ENCODE measurements around the gene APLNR. TPM values are rescaled to one million over a fixed set of nuclear protein-coding genes. Genes with fewer than 3 reads are reported as not detected.

APLNR gene
- total and polyA plus RNA-seq, 10 donors = 3.0 to 319 (median 108) TPM

- Histone ChIP-seq H3K4me1 (peaks cover 0 to 25% (median 12%) of the 10 kb centered on the region in 6 donors), H3K27me3 (replicated peaks in 1 of 7) (peaks cover 0 to 19% (median 0%) of the 10 kb centered on the region in 7 donors), H3K4me3 (peak overlapping the region in 3 of 8 donors; percentile 4 to 28 (median 13)), H3K27ac (peak overlapping the region in 5 of 8 donors; percentile 18 to 50 (median 40)), H3K9me3 (no peaks in the 10 kb centered on the region), H3K36me3 (no peaks in the 10 kb centered on the region)
- TF ChIP-seq, protein P1, sequence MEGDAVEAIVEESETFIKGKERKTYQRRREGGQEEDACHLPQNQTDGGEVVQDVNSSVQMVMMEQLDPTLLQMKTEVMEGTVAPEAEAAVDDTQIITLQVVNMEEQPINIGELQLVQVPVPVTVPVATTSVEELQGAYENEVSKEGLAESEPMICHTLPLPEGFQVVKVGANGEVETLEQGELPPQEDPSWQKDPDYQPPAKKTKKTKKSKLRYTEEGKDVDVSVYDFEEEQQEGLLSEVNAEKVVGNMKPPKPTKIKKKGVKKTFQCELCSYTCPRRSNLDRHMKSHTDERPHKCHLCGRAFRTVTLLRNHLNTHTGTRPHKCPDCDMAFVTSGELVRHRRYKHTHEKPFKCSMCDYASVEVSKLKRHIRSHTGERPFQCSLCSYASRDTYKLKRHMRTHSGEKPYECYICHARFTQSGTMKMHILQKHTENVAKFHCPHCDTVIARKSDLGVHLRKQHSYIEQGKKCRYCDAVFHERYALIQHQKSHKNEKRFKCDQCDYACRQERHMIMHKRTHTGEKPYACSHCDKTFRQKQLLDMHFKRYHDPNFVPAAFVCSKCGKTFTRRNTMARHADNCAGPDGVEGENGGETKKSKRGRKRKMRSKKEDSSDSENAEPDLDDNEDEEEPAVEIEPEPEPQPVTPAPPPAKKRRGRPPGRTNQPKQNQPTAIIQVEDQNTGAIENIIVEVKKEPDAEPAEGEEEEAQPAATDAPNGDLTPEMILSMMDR (IDR thresholded peaks at IDR 0.05 in 8 of 11, conservative IDR thresholded peaks at IDR 0.05 in 3 of 11) = peak; percentile 18 to 85 (median 71)
- no peak for TF ChIP-seq POLR2A (IDR thresholded peaks at IDR 0.05)
- intact Hi-C loops (cut with DNase I; ENCODE audit: low total_unique reads) = loop anchor here (5.0 kb wide), 2 partner anchors 117 to 407 kb away; no protein-coding TSS in a partner anchor
- peak; percentile 81 for DNase-seq
- 29 to 38% (median 31%) methylated on average over 10 of the region's 10 CpGs for WGBS, 5 donors
Measured at GRCh38 chr11:57249384-57250319, 12.6 kb upstream of the APLNR start.

GRCh38 chr11:57248780-57249383 lies 11.8 kb upstream of the APLNR start:
- 16 to 31% (median 26%) methylated on average over 8 to 9 of the region's 9 CpGs for WGBS, 5 donors
- H3K27ac ChIP-seq = peak overlapping the region in 5 of 8 donors; percentile 18 to 50 (median 40)
- H3K36me3 ChIP-seq = no peaks in the 10 kb centered on the region
- no peaks in the 10 kb centered on the region for H3K9me3 ChIP-seq
- no peak for TF ChIP-seq POLR2A (IDR thresholded peaks at IDR 0.05)
- peak in 1 of 3 donors; percentile 43 for TF ChIP-seq POLR2AphosphoS5 (IDR thresholded peaks at IDR 0.05)
- TF ChIP-seq, protein P1 (IDR thresholded peaks at IDR 0.05 in 8 of 11, conservative IDR thresholded peaks at IDR 0.05 in 3 of 11) = peak in 9 of 11 experiments; percentile 39 to 76 (median 51)
- intact Hi-C loops (cut with DNase I; ENCODE audit: low total_unique reads) = loop anchor here (5.0 kb wide), 1 partner anchor 407 kb away; no protein-coding TSS in a partner anchor
- H3K4me1 ChIP-seq = peaks cover 0 to 28% (median 12%) of the 10 kb centered on the region in 6 donors
- peaks cover 0 to 19% (median 0%) of the 10 kb centered on the region in 7 donors for H3K27me3 ChIP-seq (replicated peaks in 1 of 7)
- DNase-seq = peak; percentile 82
- H3K4me3 ChIP-seq = peak overlapping the region in 3 of 8 donors; percentile 4 to 28 (median 13)

GRCh38 chr11:57244911-57245310 lies 7.9 kb upstream of the APLNR start:
- intact Hi-C loops (cut with DNase I; ENCODE audit: low total_unique reads) = loop anchor here (5.0 kb wide), 1 partner anchor 403 kb away; no protein-coding TSS in a partner anchor
- peaks cover 0 to 43% (median 23%) of the 10 kb centered on the region in 6 donors for H3K4me1 ChIP-seq
- peaks cover 0 to 7% (median 0%) of the 10 kb centered on the region in 7 donors for H3K27me3 ChIP-seq (replicated peaks in 1 of 7)
- no peak overlapping the region for H3K4me3 ChIP-seq
- DNase-seq = no peak
- H3K9me3 ChIP-seq = no peaks in the 10 kb centered on the region
- H3K27ac ChIP-seq = peak overlapping the region in 6 of 8 donors; percentile 39 to 77 (median 45)
- TF ChIP-seq, protein P1 (IDR thresholded peaks at IDR 0.05 in 8 of 11, conservative IDR thresholded peaks at IDR 0.05 in 3 of 11) = no peak
- TF ChIP-seq POLR2AphosphoS5 (IDR thresholded peaks at IDR 0.05) = peak in 2 of 3 donors; percentile 25 to 74
- WGBS, 5 donors = 11 to 33% (median 22%) methylated on average over 3 of the region's 3 CpGs
- no peaks in the 10 kb centered on the region for H3K36me3 ChIP-seq
